ENCODE results near the gene CLDN16.

CLDN16 gene

GRCh38 chr3:190387578-190388213, at the start of gene CLDN16:
TSS of gene CLDN16 (plus strand) at chr3:190388163. CDS start at chr3:190388330, 167 bp downstream.
- DNase-seq: no peak

DNA sequence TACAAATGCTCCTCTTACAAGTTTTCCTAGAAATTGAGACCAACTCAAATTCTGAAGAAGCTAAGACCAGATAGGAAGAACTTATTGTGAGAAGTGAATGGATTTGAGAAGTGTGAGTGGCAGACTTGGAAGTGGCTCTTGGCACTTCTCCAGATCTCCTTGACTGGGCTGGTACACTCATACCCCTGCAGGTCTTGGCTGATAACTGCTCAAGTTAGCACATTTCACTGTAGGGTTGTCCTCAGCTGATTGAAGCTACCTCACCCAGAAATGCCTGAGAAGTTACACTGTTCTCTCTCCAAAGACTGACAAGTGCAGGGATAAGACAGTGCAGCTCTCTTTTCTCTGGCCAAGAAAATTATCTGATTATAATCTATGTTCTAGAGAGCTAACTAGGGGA, 49.2 kb upstream of the CLDN16 start:
- no peak for DNase-seq

GRCh38 chr3:190339130-190339529, 48.8 kb upstream of the CLDN16 start:
- no peak for DNase-seq

DNA sequence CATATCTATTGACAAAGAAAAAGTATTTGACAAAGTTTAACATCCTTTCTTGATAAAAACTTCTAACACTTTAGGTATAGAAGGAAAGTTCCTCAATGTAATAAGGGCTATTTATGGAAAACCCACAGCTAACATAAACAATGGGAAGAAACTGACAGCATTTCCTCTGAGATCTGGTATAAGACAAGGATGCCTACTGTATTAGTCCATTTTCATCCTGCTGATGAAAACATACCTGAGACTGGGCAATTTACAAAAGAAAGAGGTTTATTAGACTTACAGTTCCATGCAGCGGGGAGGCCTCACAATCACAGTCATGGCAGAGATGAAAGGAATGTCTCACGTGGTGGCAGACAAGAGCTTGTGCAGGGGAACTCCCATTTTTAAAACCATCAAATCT, 47.9 kb upstream of the CLDN16 start:
- DNase-seq: no peak

- no peak for DNase-seq
These were observed 42.7 kb upstream of the CLDN16 start for GRCh38 chr3:190345027-190345821.

GRCh38 chr3:190345878-190346277, 42.1 kb upstream of the CLDN16 start:
- DNase-seq: no peak

DNA sequence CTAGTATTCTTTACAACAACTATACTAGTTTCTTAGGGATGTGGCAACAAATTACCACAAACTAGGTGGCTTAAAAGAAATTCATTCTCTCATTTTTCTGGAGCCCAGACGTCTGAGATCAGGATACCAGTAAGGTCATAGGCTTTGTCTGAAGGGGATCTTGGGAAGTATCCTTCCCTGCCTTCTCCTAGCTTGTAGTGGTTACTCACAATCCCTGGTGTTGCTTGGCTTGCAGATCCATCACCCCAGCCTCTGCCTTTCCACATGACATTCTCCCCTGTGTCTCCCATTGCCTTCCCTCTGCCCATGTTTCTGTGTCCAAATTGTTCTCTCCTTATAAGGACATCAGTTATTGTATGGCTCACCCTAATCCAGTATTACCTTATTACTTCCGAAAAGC, 41.4 kb upstream of the CLDN16 start:
- no peak for DNase-seq

DNA sequence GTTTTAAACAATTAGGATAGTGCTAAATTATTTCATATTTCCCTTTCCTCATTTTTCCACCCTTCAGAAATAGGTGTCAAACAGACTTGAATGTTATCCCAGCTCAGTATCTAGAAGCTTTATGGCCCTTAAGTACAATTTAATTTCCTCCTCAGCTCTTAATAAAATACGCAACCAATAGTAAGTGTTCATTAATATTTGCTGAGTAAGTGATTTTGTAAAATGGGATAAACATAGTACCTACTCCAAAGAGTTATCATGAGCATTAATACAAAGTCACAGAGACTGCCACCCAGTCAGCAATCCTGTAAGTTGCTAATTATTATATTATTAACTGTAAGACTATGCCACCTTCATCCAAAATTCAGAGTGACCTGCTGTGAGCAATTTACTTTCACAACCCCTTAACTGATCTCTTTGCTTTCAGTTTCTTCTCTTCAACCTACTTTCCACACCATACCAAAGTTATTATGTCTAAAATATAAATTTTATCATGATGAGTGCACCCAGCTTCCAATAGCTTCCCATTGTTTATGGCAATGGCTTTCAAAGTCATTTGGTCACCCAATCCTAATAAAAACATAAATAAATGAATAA, 35.0 kb upstream of the CLDN16 start:
- DNase-seq: no peak

GRCh38 chr3:190356246-190356645, 31.7 kb upstream of the CLDN16 start:
- no peak for DNase-seq

DNA sequence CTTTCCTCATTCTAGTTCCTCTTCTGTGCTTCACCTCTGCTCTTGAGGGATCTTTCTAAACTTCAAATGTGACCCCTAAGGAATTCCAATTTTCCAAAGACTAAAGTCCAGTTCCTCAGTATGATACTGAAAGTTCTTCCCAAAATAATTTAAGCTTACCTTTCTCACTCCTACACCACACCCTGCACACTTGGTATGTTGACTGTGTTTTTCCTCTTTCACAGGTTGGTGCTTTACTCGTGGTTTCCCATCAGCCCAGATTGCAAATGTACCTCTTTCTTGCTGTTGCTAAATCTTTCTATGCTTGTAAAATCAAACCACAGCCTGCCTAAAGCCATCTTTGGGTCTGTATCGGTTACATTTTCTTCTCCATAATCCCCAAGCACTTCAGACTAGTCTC, 30.5 kb upstream of the CLDN16 start:
- DNase-seq: no peak

DNA sequence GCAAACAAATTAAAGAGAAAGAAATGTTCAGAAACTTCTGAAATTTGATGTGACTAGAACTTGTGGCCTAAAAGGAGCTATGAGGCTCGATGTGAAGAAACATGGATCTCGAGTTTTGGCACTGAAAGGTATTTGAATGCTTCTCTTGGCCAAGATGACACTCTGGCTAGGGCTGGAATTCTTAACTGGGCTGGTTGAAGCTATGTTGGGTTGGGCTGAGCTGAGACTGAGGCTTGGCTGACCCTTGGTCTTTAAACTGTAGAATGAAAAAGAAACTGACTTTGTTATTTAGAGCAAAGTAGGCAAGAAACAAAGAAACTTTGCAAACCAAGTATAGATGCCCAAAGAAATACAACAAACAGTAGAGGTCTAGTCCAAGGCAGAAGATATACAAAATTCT, 28.1 kb upstream of the CLDN16 start:
- no peak for DNase-seq

- DNase-seq: no peak
These were observed 27.7 kb upstream of the CLDN16 start for GRCh38 chr3:190360228-190360627.

GRCh38 chr3:190361791-190362190, 26.2 kb upstream of the CLDN16 start:
- no peak for DNase-seq

- DNase-seq: no peak
These were observed 25.7 kb upstream of the CLDN16 start for GRCh38 chr3:190362258-190362657.

- no peak for DNase-seq
These were observed 21.8 kb upstream of the CLDN16 start for GRCh38 chr3:190366133-190366532.

GRCh38 chr3:190368881-190369280, 19.1 kb upstream of the CLDN16 start:
- no peak for DNase-seq

DNA sequence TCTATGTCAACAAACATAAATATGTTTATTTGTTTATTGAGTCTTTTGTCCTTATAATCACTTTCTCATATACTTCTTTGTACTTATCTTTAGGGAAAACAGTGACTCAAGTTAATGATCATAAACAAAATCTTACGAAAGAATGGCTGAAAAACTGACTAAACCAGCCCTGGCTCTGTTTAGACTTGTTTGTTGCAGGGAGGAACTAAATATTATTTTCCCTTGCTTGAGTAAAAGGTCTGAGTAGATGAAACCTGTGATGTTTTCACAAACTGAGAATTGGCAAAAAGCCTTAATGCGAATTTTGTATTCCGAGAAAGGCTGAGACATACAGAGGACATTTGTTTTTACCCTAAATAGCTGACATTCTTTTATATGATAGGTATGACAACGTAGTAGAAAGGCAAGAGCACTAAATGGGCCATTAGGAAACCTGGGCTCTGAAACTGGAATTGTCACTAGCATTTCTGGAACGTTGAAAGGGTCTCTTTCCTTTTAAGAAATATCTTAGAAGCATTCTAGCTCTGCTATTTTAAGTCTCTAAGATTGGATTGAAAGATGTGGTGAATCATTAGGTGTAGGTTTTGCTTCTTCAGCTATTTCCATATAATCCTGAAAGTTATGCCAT, 18.2 kb upstream of the CLDN16 start:
- no peak for DNase-seq

DNA sequence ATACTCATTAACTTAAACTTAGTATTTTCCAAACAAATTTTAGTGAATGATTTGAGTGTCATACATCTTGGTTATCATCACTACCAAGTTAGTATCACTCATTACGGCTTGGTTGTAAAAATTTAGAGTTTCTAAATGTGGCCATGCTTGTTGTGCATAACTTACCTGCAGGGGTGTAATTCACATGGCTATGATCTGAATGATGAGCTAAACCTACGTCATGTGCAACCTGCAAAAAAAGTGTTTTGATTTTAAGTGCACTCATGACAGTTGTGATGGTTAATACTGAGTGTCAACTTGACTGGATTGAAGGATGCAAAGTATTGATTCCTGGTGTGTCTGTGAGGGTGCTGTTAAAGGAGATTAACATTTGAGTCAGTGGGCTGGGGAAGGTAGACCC, 17.6 kb upstream of the CLDN16 start:
- DNase-seq: no peak

GRCh38 chr3:190371152-190371551, 16.8 kb upstream of the CLDN16 start:
- DNase-seq: no peak

DNA sequence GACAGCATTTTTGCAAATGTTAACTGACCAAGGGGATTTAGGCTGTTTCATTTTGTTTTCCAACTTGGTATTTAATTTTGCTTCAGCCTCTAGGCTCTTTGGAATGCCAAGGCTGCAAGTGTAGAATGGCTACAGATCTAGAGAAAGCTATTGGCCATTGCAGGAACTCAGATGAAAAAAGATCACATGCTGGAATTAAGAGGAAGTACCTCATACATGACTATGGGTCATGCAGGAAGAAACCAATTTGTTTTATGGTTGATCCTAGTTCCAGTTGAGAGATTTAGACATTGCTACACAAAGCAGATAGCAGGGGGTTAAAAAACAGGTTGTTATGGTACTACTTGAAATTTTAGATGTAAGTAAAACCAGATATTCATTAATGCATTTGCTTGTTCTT, 12.7 kb upstream of the CLDN16 start:
- DNase-seq: no peak

GRCh38 chr3:190375671-190376070, 12.3 kb upstream of the CLDN16 start:
- DNase-seq: no peak

GRCh38 chr3:190378240-190378891, 9.6 kb upstream of the CLDN16 start:
- DNase-seq: no peak

GRCh38 chr3:190380184-190380583, 7.8 kb upstream of the CLDN16 start:
- DNase-seq: no peak
